Hepatocyte (in vitro differentiated cells): Measurements from ENCODE around the gene ZCCHC9.

Source experiments
- CTCF ChIP-seq: fragments of 200-600 bp; sonication (generic); IDR thresholded peaks from 2 replicates; pipeline ENCODE4 v1.5.1; 2016; ENCODE audit warnings: antibody characterized with exemption, mild to moderate bottlenecking; ENCODE audit not compliant: poor library complexity
- EZH2 ChIP-seq: fragments of 200-600 bp; sonication (generic); IDR thresholded peaks from 2 replicates; pipeline ENCODE4 v1.6.1; 2016; ENCODE audit warnings: antibody characterized with exemption, mild to moderate bottlenecking, borderline replicate concordance

GRCh38 chr5:81310402-81311063 lies 9.1 kb downstream of the ZCCHC9 start:
- TF ChIP-seq CTCF (no peak), EZH2 (no peak)
